Subcutaneous abdominal adipose tissue (tissue), 5 donors: ENCODE measurements around the gene MAPK12.
A peak's percentile ranks its signal among the peaks of the same experiment; 100 is the strongest.

ENCODE experiments used
- H3K27ac ChIP-seq: one replicate; pipeline ENCODE4 v1.7.0; 2013; ENCODE audit warnings: low read depth, mild to moderate bottlenecking, inconsistent platforms, low read length, moderate library complexity
- H3K27me3 ChIP-seq, 5 donors: one replicate each; pipeline ENCODE4 v1.7.0; 2013; ENCODE audit warnings: low read length in 5 of 5, inconsistent platforms in 1 of 5; ENCODE audit not compliant: control insufficient read depth in 5 of 5, insufficient read depth in 4 of 5
- H3K36me3 ChIP-seq, 5 donors: one replicate each; pipeline ENCODE4 v1.7.0; 2013; ENCODE audit warnings: low read length in 5 of 5; ENCODE audit not compliant: control insufficient read depth in 5 of 5, insufficient read depth in 5 of 5
- H3K4me1 ChIP-seq, 5 donors: one replicate each; pipeline ENCODE4 v1.7.0; 2013; ENCODE audit warnings: low read length in 5 of 5, mild to moderate bottlenecking in 3 of 5, moderate library complexity in 1 of 5; ENCODE audit not compliant: control insufficient read depth in 5 of 5, insufficient read depth in 5 of 5
- H3K4me3 ChIP-seq, 5 donors: one replicate each; pipeline ENCODE4 v1.7.0; 2013; ENCODE audit warnings: low read length in 5 of 5, low read depth in 1 of 5
- H3K9ac ChIP-seq, 5 donors: one replicate each; pipeline ENCODE4 v1.7.0; 2013; ENCODE audit warnings: low read length in 5 of 5, mild to moderate bottlenecking in 4 of 5, moderate library complexity in 3 of 5
- H3K9me3 ChIP-seq, 5 donors: one replicate each; pipeline ENCODE4 v1.7.0; 2013; ENCODE audit warnings: low read length in 5 of 5; ENCODE audit not compliant: control insufficient read depth in 5 of 5
- donor health status: healthy.
- donor health status: healthy.
- donor health status: healthy.
- donor health status: healthy.
- donor health status: healthy.

MAPK12 gene

DNA sequence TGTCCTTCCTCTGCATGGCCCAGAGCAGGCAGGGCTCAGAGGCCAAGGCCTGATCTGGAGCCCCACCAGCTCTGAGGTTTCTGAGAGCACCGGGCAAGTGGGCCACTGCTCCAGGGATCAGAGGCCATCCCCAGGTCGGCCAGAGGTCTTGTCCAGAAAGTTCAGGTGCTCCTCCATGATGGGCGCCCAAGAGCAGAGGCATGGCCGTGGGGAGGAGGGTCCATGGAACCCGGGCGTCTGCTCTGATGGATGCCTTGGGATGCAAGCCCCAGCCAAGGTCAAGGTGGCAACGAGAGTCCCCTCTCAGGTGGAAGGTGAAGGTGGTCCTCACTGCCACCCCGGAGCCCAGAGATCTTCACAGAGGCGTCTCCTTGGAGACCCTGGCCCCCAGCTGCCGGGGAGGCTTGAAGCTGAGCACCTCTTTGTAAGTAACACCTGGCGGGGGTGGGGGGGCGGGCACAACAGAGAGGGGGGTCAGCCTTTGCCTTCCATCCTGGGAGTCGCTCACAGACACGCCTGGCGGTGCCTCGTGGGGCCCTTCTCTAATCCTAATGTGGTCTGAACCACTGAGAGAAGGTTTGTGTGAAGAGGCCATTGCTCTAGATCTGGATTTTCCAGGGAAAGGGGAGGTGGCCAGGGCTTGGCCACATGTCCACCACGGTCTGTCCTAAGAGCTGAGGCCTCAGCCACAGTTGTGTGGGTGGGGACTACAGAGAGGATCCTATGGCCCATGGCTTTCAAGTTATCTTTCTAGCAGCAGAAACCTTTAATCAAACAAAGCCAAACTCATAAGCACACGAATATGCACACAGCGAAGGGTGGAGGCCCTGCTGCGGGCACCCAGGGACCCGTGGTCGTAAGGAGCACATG is 8.2 kb downstream of the MAPK12 start:
- Histone ChIP-seq H3K27ac (no peak overlapping the region), H3K4me1 (peaks cover 5 to 32% (median 26%) of the 10 kb centered on the region in 5 donors), H3K9me3 (no peaks in the 10 kb centered on the region), H3K9ac (no peak overlapping the region), H3K27me3 (peaks cover 0 to 15% (median 10%) of the 10 kb centered on the region in 5 donors), H3K4me3 (no peak overlapping the region), H3K36me3 (peaks cover 0 to 6% (median 2%) of the 10 kb centered on the region in 5 donors)

DNA sequence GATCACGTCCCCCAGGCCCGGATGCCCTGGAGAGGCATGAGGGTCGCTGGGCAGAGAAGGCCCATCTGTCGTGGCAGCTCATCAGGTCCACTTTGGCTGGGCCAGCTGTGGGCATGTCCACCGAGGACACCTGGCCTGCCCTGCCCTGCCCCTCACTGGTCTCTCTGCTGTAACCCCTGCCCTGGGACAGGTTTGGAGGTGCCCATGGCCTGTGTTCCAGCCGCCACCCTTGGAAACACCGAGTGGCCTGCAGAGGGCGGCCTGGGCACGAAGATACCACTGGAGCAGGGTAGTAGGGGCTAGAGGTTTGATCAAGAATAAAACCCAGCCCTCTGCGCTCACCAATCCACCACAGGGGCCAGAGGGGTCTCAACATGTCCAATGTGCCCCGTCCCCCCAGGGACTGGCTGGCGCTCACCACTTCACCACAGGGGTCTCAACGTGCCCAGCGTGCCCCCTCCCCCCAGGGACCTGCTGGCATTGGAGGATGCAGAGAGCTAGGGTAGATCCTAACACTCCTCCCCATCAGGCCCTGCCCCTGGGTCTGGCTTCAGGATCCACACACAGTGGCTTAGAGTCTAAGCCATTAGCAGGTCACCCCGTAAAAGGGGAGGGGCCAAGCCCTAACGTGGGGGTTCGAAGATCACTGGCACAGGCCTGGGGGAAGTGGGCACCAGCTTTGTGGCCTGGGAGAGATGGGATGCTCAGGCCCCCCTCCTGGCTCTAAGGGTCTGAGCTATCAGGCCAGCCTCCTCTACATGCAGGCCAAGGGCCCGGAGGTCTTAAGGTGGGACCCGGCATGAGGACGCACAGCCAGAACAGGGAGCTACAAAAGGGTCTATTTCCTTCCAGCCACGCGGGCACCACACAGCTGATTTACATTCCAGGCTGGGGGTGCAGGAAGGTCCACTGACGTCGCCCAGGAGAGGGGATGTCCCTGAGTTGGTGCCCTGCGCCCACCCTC is 9.1 kb downstream of the MAPK12 start:
- Histone ChIP-seq H3K4me3 (peak overlapping the region in 4 of 5 donors; percentile 17 to 90 (median 80)), H3K27ac (peak overlapping the region; percentile 16), H3K9me3 (no peaks in the 10 kb centered on the region), H3K4me1 (peaks cover 5 to 38% (median 26%) of the 10 kb centered on the region in 5 donors), H3K9ac (no peak overlapping the region), H3K36me3 (peaks cover 0 to 9% (median 7%) of the 10 kb centered on the region in 5 donors), H3K27me3 (peaks cover 0 to 10% (median 5%) of the 10 kb centered on the region in 5 donors)

DNA sequence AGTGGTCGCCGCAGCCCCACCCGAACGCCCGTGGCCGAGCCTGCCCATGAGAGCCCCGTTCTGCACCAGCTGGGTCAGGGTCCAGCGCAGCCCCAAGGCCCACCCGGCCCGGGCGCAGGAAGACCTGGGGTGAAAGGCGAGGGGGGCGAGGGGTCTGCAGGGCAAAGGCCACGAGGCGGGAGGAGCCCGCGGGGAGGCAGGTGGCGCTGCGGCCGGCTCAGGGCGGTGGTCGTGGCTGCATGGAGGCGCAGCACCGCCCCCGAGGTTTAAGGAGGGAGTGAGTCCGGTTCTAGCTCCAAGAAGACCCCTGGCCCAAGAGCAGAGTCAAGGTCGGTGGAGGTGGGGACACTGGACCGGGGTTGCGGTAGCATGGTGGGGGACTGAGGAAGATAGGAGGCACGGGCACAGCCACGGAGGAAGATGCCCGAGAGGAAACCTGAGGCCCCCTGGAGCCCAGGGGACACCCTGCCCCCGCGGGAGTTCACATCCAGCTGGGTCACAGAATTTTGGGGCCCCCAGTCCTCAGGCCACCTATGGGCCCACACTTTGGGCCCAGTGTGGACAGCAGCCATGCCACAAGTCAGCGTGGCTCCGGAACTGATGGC is 9.9 kb downstream of the MAPK12 start:
- Histone ChIP-seq H3K9ac (peak overlapping the region in 2 of 5 donors; percentile 65 to 85), H3K9me3 (no peaks in the 10 kb centered on the region), H3K27ac (peak overlapping the region; percentile 16), H3K27me3 (peaks cover 0 to 4% (median 2%) of the 10 kb centered on the region in 5 donors), H3K4me1 (peaks cover 5 to 39% (median 26%) of the 10 kb centered on the region in 5 donors), H3K36me3 (peaks cover 0 to 12% (median 10%) of the 10 kb centered on the region in 5 donors), H3K4me3 (peak overlapping the region in 4 of 5 donors; percentile 72 to 90 (median 82))

DNA sequence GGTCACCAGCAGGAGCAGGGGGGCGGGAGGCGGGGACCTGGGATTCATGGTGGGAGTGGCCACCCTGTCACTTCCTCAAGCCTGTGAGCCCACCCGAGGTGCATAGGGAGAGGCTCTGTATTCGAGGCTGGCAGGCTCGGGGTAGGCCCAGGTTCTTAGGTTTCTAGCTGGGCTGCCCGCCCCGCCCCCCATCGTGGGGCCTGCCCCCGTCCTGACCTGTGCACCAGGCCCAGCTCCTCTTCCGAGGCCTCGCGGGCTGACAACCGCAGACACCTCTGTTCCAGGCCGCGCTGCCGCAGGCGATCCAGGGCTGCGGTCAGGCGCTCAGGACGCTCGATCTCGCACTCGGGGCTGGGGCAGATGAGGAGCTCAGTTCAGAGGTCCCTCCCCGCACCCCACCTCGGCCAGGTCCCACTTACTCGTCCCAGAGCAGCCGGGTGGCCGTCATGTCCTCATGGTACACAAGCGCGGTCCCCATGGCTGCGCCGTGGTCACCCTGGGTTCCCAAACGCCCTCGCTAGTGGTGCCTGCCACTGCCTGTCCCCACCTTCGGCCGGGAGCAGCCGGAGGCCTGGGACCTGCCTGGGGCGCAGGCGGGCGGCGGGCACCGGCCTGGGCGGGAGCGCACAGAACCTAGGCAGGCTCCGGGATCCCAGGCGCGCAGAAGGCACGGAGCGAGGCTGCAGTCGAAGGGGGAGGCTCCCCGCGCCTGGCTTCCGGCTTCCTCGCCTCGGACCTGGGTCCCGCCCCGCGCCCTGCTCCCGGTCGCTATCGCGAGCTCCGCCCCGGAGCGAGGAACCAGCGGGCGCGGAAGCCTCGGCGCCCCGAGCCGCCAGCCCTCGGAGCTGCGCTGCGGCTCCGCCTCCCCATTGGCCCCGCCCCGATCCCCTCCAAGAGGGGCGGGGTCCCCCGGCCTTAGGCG is 10.7 kb downstream of the MAPK12 start, which contains the start of gene HDAC10:
TSS of gene HDAC10 (minus strand) at position 711 of the 922 bp plus-strand sequence. CDS start at position 478, 233 bp downstream.
- H3K27ac ChIP-seq: peak within 1 kb of the TSS; percentile 16
- H3K4me1 ChIP-seq: peaks cover 5 to 44% (median 30%) of the 10 kb centered on the region in 5 donors
- no peaks in the 10 kb centered on the region for H3K9me3 ChIP-seq
- peak within 1 kb of the TSS in 4 of 5 donors; percentile 72 to 90 (median 82) for H3K4me3 ChIP-seq
- H3K36me3 ChIP-seq: peaks cover 0 to 20% (median 18%) of the 10 kb centered on the region in 5 donors
- H3K9ac ChIP-seq: peak within 1 kb of the TSS in 4 of 5 donors; percentile 63 to 87 (median 74)
- no peaks in the 10 kb centered on the region for H3K27me3 ChIP-seq

DNA sequence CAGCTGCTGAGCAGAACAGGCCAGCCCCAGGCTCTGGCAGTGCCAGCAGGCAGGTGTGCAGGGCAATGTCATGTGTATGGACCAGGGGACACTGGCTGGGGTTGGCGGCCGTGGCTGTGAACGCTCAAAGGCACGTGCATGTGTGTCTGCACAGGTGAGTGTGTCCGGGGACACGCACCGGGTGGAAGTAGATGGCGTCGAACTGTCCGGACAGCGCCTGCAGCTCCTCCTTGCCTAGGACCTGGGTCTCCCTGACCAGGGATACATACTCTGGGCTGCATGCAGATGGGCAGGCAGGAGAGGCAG is 11.3 kb downstream of the MAPK12 start:
- Histone ChIP-seq H3K27ac (no peak overlapping the region), H3K4me3 (peak overlapping the region in 4 of 5 donors; percentile 72 to 90 (median 82)), H3K36me3 (peaks cover 0 to 20% (median 18%) of the 10 kb centered on the region in 5 donors), H3K4me1 (peaks cover 5 to 50% (median 36%) of the 10 kb centered on the region in 5 donors), H3K27me3 (no peaks in the 10 kb centered on the region), H3K9me3 (no peaks in the 10 kb centered on the region), H3K9ac (peak overlapping the region in 4 of 5 donors; percentile 63 to 87 (median 74))

DNA sequence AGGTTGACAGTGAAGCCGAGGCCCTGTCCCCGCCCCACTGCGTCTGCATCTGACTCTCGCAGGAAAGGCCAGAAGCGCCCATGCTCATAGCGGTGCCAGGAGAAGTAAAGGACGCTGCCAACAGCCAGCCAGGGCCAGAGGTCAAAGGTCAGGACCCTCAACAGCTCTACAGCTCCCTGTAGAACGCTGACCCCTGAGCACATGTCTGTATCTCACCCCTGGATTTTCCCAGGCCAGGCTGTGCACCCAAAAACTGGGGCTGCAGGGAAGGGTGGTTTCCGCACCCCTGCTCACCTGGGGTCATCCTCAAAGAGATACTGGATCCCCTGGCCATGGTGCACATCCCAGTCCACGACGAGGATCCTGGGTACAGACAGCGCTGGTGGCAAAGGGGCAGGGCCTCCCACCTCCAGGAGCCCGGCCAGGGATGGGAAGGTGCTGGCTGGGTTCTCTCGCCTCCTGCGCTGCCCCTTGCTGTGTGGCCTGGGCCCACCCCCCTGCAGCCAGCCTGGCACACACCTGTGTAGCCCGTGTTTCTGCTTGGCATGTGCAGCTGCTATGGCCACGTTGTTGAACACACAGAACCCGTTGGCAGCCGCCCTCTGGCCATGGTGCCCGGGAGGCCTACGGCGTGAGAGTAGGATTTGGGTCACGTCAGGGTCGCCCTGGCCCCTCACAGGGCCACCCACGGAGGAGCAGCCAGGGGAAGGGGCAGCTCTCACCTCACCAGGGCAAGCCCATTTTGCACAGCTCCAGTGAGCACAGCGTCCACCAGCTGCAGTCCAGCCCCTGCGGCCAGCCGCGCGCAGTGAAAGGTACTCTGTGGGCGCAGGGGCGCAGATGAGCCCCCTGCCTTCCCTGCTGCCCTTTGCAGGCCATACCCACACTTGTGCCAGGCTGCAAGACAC is 11.9 kb downstream of the MAPK12 start:
- H3K27me3 ChIP-seq: no peaks in the 10 kb centered on the region
- no peak overlapping the region for H3K27ac ChIP-seq
- H3K4me1 ChIP-seq: peaks cover 5 to 51% (median 36%) of the 10 kb centered on the region in 5 donors
- H3K9ac ChIP-seq: peak overlapping the region in 2 of 5 donors; percentile 28 to 87
- peaks cover 0 to 20% (median 15%) of the 10 kb centered on the region in 5 donors for H3K36me3 ChIP-seq
- H3K9me3 ChIP-seq: no peaks in the 10 kb centered on the region
- H3K4me3 ChIP-seq: peak overlapping the region in 3 of 5 donors; percentile 72 to 90 (median 89)

DNA sequence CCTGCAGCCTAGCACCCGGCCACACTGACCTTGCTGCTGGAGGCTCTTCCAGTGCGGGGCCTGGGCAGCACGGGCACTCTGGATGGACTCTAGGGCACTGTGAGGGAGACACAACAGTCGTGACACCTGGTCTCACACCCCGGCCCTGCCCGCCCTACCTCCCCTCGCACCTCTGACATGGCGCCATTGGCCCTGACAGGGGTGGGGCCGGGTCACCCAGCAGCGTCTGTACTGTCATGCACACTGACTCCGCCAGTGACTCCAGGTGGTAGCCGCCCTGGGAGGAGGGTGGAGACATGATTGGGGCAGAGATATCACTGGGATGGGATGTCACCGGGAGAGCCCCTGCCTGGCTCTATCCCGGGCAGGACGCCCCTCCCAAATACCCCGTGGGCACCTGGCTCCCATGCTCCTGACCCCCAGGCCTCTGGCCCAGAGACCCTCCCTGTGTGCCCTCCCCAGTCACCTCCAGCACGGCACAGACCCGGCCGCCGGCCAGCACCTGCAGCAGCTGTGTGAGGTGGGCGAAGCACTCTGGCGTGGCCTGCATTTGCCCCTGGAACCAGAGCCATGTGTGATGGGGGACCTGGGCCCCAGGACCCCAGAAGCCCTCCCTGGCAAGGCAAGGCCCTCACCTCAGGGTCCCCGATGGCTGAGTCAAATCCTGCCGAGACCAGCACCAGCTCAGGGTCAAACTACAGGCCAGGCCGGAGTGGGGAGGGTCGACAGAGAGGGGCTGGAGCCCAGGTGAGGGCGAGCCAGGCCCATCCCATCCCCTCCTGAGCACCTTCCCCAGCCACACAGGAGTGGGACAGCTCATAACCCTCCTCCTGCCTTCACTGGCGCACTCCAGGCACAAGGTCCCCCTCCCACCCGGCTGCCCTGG is 13.0 kb downstream of the MAPK12 start:
- Histone ChIP-seq H3K36me3 (peaks cover 0 to 20% (median 15%) of the 10 kb centered on the region in 5 donors), H3K27me3 (no peaks in the 10 kb centered on the region), H3K9ac (no peak overlapping the region), H3K9me3 (no peaks in the 10 kb centered on the region), H3K27ac (no peak overlapping the region), H3K4me1 (peaks cover 5 to 62% (median 47%) of the 10 kb centered on the region in 5 donors), H3K4me3 (no peak overlapping the region)
